Heart left ventricle (tissue), 13 donors: Measurements from ENCODE around the gene FAM83E.
A peak's percentile ranks its signal among the peaks of the same experiment; 100 is the strongest.

Experiments used
- POLR2A ChIP-seq, 2 donors: fragments of 450-650 bp; IDR thresholded peaks; one replicate each; pipeline ENCODE4 v1.6.1; 2017; ENCODE audit warnings: antibody characterized with exemption in 2 of 2, mild to moderate bottlenecking in 2 of 2, moderate library complexity in 2 of 2
- TF ChIP-seq, protein P1 (sequence below), 12 donors: fragments of 200-600 bp; sonication (generic) in 4 of 12; IDR thresholded peaks; one replicate each; pipeline versions ENCODE4 v1.5.0 to v1.8.0; 2018 to 2022; ENCODE audit warnings: antibody characterized with exemption in 12 of 12, mild to moderate bottlenecking in 5 of 12
- donor health status: ischemic (EF 13 %, LVEDD 7.1; RV severe dilation, severe dysfunction).
- donor health status: DM: no; HTN: yes; CAD: no.
- donor health status: DM: no; HTN: no; CAD: no.
- donor health status: ischemic (EF 25% LVEDD 6.9; RV normal size, moderate dysfunction).
- donor health status: ischemic (EF 25% LVEDD 5.7; RV mildly dilated, moderate dysfunction).
- donor health status: ischemic (EF 35%, LVEDD 5.7; RV mildly dilated, moderate dysfunction).
- donor health status: nonischemic (EF 11% LVEDD 7.7; RV severe dilation, severe dysfunction).
- donor health status: DM: yes; HTN: yes; CAD: no.
- donor health status: PGD.
- donor health status: ischemic (EF 29% LVEDD 5.4; RV normal size, mild dysfunction).
- donor health status: nonischemic (EF 23%, LVEDD 6.1; RV moderate dilation, normal function).

GRCh38 chr19:48646001-48646721, 31.3 kb upstream of the FAM83E start, which contains the start of gene CA11:
- TF ChIP-seq, protein P1, sequence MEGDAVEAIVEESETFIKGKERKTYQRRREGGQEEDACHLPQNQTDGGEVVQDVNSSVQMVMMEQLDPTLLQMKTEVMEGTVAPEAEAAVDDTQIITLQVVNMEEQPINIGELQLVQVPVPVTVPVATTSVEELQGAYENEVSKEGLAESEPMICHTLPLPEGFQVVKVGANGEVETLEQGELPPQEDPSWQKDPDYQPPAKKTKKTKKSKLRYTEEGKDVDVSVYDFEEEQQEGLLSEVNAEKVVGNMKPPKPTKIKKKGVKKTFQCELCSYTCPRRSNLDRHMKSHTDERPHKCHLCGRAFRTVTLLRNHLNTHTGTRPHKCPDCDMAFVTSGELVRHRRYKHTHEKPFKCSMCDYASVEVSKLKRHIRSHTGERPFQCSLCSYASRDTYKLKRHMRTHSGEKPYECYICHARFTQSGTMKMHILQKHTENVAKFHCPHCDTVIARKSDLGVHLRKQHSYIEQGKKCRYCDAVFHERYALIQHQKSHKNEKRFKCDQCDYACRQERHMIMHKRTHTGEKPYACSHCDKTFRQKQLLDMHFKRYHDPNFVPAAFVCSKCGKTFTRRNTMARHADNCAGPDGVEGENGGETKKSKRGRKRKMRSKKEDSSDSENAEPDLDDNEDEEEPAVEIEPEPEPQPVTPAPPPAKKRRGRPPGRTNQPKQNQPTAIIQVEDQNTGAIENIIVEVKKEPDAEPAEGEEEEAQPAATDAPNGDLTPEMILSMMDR (IDR thresholded peaks at IDR 0.05): peak; percentile 82 to 98 (median 90)
- no peak for TF ChIP-seq POLR2A (IDR thresholded peaks at IDR 0.05)
